ENCODE results near the gene GLDC. TPM values are rescaled to one million over a fixed set of nuclear protein-coding genes. Genes with fewer than 3 reads are reported as not detected.
A peak's percentile ranks its signal among the peaks of the same experiment; 100 is the strongest.

GLDC gene
- total and polyA plus RNA-seq, 4 donors: 26.7 to 102 (median 59.3) TPM

DNA sequence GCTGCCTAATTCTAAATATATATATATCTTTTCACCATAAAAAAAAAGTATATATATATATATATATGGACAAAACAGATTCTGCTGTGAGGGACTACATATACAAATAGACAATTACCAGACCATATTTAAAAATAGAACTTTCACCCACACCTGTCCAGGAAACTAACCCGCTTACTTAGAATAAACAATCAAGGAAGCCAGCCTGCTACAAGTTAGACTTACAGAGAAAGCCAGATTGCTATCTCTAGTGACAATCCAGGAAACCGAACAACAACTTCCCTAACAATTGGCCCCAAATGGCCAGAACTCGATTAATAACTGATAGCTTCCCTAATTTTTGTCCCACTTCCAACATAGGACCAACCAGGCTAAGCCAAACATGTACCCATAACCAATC, 5.9 kb downstream of the GLDC start:
- H3K36me3 ChIP-seq (ENCODE audit: control insufficient read depth in 4 of 4, insufficient read depth in 3 of 4, low read depth in 1 of 4, low read length in 3 of 4): no peaks in the 10 kb centered on the region
- DNase-seq (ENCODE audit: low spot score): no peak
- WGBS: 41% methylated on average over 3 of the region's 3 CpGs

More for the DNA sequence above, 5.9 kb downstream of the GLDC start:
- Histone ChIP-seq H3K4me1 (ENCODE audit: control insufficient read depth in 4 of 4, insufficient read depth in 4 of 4, low read length in 3 of 4) (peaks cover 12 to 37% (median 28%) of the 10 kb centered on the region in 4 donors), H3K9me3 (ENCODE audit: control insufficient read depth in 4 of 4, low read length in 3 of 4) (no peaks in the 10 kb centered on the region), H3K4me3 (ENCODE audit: low read depth in 1 of 3, low read length in 3 of 3) (no peak overlapping the region), H3K9ac (ENCODE audit: low read depth in 1 of 2, low read length in 2 of 2) (peak overlapping the region in 1 of 2 donors; percentile 49), H3K27me3 (ENCODE audit: control insufficient read depth in 4 of 4, insufficient read depth in 4 of 4, low read length in 3 of 4) (no peaks in the 10 kb centered on the region), H3K27ac (ENCODE audit: low read depth in 1 of 2, low read length in 2 of 2) (peak overlapping the region; percentile 45 to 63)
- TF ChIP-seq, protein P1, sequence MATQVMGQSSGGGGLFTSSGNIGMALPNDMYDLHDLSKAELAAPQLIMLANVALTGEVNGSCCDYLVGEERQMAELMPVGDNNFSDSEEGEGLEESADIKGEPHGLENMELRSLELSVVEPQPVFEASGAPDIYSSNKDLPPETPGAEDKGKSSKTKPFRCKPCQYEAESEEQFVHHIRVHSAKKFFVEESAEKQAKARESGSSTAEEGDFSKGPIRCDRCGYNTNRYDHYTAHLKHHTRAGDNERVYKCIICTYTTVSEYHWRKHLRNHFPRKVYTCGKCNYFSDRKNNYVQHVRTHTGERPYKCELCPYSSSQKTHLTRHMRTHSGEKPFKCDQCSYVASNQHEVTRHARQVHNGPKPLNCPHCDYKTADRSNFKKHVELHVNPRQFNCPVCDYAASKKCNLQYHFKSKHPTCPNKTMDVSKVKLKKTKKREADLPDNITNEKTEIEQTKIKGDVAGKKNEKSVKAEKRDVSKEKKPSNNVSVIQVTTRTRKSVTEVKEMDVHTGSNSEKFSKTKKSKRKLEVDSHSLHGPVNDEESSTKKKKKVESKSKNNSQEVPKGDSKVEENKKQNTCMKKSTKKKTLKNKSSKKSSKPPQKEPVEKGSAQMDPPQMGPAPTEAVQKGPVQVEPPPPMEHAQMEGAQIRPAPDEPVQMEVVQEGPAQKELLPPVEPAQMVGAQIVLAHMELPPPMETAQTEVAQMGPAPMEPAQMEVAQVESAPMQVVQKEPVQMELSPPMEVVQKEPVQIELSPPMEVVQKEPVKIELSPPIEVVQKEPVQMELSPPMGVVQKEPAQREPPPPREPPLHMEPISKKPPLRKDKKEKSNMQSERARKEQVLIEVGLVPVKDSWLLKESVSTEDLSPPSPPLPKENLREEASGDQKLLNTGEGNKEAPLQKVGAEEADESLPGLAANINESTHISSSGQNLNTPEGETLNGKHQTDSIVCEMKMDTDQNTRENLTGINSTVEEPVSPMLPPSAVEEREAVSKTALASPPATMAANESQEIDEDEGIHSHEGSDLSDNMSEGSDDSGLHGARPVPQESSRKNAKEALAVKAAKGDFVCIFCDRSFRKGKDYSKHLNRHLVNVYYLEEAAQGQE (IDR thresholded peaks at IDR 0.05): no peak
- TF ChIP-seq, protein P2, sequence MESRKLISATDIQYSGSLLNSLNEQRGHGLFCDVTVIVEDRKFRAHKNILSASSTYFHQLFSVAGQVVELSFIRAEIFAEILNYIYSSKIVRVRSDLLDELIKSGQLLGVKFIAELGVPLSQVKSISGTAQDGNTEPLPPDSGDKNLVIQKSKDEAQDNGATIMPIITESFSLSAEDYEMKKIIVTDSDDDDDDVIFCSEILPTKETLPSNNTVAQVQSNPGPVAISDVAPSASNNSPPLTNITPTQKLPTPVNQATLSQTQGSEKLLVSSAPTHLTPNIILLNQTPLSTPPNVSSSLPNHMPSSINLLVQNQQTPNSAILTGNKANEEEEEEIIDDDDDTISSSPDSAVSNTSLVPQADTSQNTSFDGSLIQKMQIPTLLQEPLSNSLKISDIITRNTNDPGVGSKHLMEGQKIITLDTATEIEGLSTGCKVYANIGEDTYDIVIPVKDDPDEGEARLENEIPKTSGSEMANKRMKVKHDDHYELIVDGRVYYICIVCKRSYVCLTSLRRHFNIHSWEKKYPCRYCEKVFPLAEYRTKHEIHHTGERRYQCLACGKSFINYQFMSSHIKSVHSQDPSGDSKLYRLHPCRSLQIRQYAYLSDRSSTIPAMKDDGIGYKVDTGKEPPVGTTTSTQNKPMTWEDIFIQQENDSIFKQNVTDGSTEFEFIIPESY (IDR thresholded peaks at IDR 0.05): no peak
- TF ChIP-seq HNF4G (IDR thresholded peaks at IDR 0.05) (no peak), TAF1 (conservative IDR thresholded peaks at IDR 0.05) (no peak), SP1 (IDR thresholded peaks at IDR 0.05) (no peak), GABPA (IDR thresholded peaks at IDR 0.05 in 1 of 2, conservative IDR thresholded peaks at IDR 0.05 in 1 of 2) (no peak), FOXA1 (IDR thresholded peaks at IDR 0.05) (no peak), NR2F2 (IDR thresholded peaks at IDR 0.05) (no peak), YY1 (IDR thresholded peaks at IDR 0.05) (no peak), RAD21 (IDR thresholded peaks at IDR 0.05) (no peak), RXRA (IDR thresholded peaks at IDR 0.05) (no peak), FOXA2 (IDR thresholded peaks at IDR 0.05) (no peak), HNF4A (conservative IDR thresholded peaks at IDR 0.05) (no peak), EGR1 (IDR thresholded peaks at IDR 0.05; ENCODE audit: low read depth in 2 of 2) (no peak), JUND (IDR thresholded peaks at IDR 0.05) (no peak)
- TF ChIP-seq, protein P3, sequence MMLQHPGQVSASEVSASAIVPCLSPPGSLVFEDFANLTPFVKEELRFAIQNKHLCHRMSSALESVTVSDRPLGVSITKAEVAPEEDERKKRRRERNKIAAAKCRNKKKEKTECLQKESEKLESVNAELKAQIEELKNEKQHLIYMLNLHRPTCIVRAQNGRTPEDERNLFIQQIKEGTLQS (IDR thresholded peaks at IDR 0.05): no peak
- TF ChIP-seq, protein P4, sequence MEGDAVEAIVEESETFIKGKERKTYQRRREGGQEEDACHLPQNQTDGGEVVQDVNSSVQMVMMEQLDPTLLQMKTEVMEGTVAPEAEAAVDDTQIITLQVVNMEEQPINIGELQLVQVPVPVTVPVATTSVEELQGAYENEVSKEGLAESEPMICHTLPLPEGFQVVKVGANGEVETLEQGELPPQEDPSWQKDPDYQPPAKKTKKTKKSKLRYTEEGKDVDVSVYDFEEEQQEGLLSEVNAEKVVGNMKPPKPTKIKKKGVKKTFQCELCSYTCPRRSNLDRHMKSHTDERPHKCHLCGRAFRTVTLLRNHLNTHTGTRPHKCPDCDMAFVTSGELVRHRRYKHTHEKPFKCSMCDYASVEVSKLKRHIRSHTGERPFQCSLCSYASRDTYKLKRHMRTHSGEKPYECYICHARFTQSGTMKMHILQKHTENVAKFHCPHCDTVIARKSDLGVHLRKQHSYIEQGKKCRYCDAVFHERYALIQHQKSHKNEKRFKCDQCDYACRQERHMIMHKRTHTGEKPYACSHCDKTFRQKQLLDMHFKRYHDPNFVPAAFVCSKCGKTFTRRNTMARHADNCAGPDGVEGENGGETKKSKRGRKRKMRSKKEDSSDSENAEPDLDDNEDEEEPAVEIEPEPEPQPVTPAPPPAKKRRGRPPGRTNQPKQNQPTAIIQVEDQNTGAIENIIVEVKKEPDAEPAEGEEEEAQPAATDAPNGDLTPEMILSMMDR (IDR thresholded peaks at IDR 0.05; ENCODE audit: low read depth, low read length, missing input control): no peak
- TF ChIP-seq, protein P5, sequence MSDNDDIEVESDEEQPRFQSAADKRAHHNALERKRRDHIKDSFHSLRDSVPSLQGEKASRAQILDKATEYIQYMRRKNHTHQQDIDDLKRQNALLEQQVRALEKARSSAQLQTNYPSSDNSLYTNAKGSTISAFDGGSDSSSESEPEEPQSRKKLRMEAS (IDR thresholded peaks at IDR 0.05): no peak

Data from liver (tissue), 9 donors.